ENCODE results near the gene TRIM17. TPM values are rescaled to one million over a fixed set of nuclear protein-coding genes. Genes with fewer than 3 reads are reported as not detected.

Gene TRIM17
- total and polyA plus RNA-seq, 2 experiments from 2014 or later: 0.86 to 1.1 TPM

- peak overlapping the region; percentile 95 for H3K4me3 ChIP-seq
- H3K27ac Mint-ChIP-seq: peak overlapping the region; percentile 98
- H4K20me1 ChIP-seq (replicated peaks; ENCODE audit: insufficient read depth): peaks cover 23% of the 10 kb centered on the region
- H3K27ac ChIP-seq (ENCODE audit: low read depth): no peak overlapping the region
- H3K36me3 Mint-ChIP-seq (ENCODE audit: low read depth): peaks cover 33% of the 10 kb centered on the region
- peaks cover 5% of the 10 kb centered on the region; the same call in 1 of the 2 replicates for H3K27me3 ChIP-seq (ENCODE audit: insufficient read depth)
- H3K9me3 Mint-ChIP-seq: no peaks in the 10 kb centered on the region
- H3K4me1 ChIP-seq (ENCODE audit: insufficient read depth): peaks cover 15% of the 10 kb centered on the region
- TF ChIP-seq POLR2AphosphoS5 (IDR thresholded peaks at IDR 0.05; ENCODE audit: low read depth) (no peak), ETS1 (IDR thresholded peaks at IDR 0.05) (no peak), EZH2 (IDR thresholded peaks at IDR 0.05; ENCODE audit: low read depth, unreplicated experiment) (no peak), REST (IDR thresholded peaks at IDR 0.05; ENCODE audit: unreplicated experiment) (no peak), JUNB (IDR thresholded peaks at IDR 0.05; ENCODE audit: unreplicated experiment) (no peak), ZNF462 (CRISPR knock-in tag; IDR thresholded peaks at IDR 0.05) (no peak), ZNF331 (CRISPR knock-in tag; IDR thresholded peaks at IDR 0.05; ENCODE audit: low read depth) (no peak), CREB1 (CRISPR knock-in tag; IDR thresholded peaks at IDR 0.05; ENCODE audit: low read depth) (no peak), ZNF114 (CRISPR knock-in tag; IDR thresholded peaks at IDR 0.05) (no peak), NANOG (IDR thresholded peaks at IDR 0.05; ENCODE audit: borderline replicate concordance) (no peak), EZH2phosphoT487 (IDR thresholded peaks at IDR 0.05; ENCODE audit: unreplicated experiment) (no peak)
- peak overlapping the region; percentile 98 for H3K4me3 Mint-ChIP-seq
- H2AFZ ChIP-seq: no peak overlapping the region
- peak overlapping the region; percentile 87 for H3K4me2 ChIP-seq
- H3K36me3 ChIP-seq (ENCODE audit: insufficient read depth): no peaks in the 10 kb centered on the region
- DNase-seq (ENCODE audit: low spot score) (no peak), ATAC-seq (no peak; the same call in 2 of the 3 replicates)
- H3K4me1 Mint-ChIP-seq: peaks cover 27% of the 10 kb centered on the region
- H3K27me3 Mint-ChIP-seq (ENCODE audit: insufficient read depth, low read depth, poor library complexity): peaks cover 11% of the 10 kb centered on the region
- no peaks in the 10 kb centered on the region for H3K9me2 ChIP-seq (ENCODE audit: insufficient read depth)
- H3K79me2 ChIP-seq (replicated peaks; ENCODE audit: insufficient read depth): peaks cover 43% of the 10 kb centered on the region
- H3F3A ChIP-seq (replicated peaks; ENCODE audit: low read depth): 0 out of 2 replicates have a peak, but pooled peaks cover 4% of the 10 kb centered on the region
Observed at GRCh38 chr1:228405979-228406228, 10.8 kb downstream of the TRIM17 start.
